ENCODE measurements around the gene USPL1.

DNA sequence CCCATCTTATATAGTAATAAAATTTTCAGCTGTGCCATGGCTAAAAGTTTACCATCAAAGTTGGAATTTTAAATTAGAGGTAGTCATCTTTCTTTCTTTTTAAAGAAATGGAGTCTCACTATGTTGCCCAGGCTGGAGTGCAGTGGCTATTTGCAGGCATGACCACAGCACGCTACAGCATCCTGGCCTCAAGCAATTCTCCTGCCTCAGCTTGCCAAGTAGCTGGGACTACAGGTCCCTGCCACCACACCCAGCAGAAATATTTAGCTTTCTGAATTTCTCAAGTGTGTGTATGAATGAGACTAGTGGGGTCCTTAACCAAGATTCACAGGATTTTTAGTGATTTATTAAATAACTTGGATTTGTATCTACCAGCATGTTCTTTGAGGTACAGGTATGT lies 30.5 kb upstream of the USPL1 start:
- TF ChIP-seq, protein P1, sequence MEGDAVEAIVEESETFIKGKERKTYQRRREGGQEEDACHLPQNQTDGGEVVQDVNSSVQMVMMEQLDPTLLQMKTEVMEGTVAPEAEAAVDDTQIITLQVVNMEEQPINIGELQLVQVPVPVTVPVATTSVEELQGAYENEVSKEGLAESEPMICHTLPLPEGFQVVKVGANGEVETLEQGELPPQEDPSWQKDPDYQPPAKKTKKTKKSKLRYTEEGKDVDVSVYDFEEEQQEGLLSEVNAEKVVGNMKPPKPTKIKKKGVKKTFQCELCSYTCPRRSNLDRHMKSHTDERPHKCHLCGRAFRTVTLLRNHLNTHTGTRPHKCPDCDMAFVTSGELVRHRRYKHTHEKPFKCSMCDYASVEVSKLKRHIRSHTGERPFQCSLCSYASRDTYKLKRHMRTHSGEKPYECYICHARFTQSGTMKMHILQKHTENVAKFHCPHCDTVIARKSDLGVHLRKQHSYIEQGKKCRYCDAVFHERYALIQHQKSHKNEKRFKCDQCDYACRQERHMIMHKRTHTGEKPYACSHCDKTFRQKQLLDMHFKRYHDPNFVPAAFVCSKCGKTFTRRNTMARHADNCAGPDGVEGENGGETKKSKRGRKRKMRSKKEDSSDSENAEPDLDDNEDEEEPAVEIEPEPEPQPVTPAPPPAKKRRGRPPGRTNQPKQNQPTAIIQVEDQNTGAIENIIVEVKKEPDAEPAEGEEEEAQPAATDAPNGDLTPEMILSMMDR (IDR thresholded peaks at IDR 0.05), result no peak
- TF ChIP-seq POLR2AphosphoS5 (IDR thresholded peaks at IDR 0.05) (no peak), POLR2A (IDR thresholded peaks at IDR 0.05) (no peak), EP300 (IDR thresholded peaks at IDR 0.05) (no peak)
